GM13977 (cell line): ENCODE measurements around the gene DDR2.
"Not testable (repeated sequence)": the region's sequence is repeated elsewhere in the genome, so short reads cannot be mapped to it uniquely, and the experiment has no call there.

Source experiments
- DNase-seq: peaks from one replicate; pipeline ENCODE4 v3.0.0; 2012; ENCODE audit warnings: low spot score
- CTCF ChIP-seq: IDR thresholded peaks from 2 replicates; pipeline ENCODE4 v1.5.1; 2012; ENCODE audit warnings: mild to moderate bottlenecking, control low read depth; ENCODE audit not compliant: insufficient read depth; ENCODE audit errors: extremely low read depth, missing control alignments
- in situ Hi-C: fragments of 300-500 bp; cut with MboI; formaldehyde crosslinking; loops from one replicate; pipeline ENCODE4 v1.12.0; 2022; ENCODE audit warnings: low sequenced_read_pairs, low pct_unique_long_range_greater_than_20kb, mixed read lengths, inconsistent platforms; ENCODE audit not compliant: unreplicated experiment

Gene DDR2

GRCh38 chr1:162757476-162757875 is 125.2 kb downstream of the DDR2 start:
- in situ Hi-C loops: no loop called here
- DNase-seq: no peak
- no peak for TF ChIP-seq CTCF

DNA sequence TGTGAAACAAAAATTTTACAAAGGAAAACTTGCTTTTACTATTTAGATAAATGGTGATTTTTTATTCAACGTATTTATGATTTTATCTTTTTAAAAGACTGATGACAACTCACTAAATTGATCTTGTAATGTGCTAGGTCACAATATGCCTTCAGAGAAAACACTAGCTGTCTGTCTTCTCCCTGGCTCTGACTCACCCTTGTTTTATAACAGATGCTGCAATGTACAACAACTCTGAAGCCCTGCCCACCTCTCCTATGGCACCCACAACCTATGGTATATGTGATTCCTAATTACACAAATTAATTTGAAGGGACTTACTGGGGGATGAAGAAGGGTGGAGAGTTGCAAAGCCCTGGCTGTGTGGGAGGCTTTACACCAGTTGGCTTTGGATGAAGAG is 133.5 kb downstream of the DDR2 start:
- no peak for TF ChIP-seq CTCF

GRCh38 chr1:162772571-162773154 is 140.4 kb downstream of the DDR2 start:
- in situ Hi-C loops: no loop called here
- DNase-seq: no peak
- TF ChIP-seq CTCF: no peak

More for the DNA sequence above, 133.5 kb downstream of the DDR2 start:
- in situ Hi-C loops: no loop called here
- no peak for DNase-seq

DNA sequence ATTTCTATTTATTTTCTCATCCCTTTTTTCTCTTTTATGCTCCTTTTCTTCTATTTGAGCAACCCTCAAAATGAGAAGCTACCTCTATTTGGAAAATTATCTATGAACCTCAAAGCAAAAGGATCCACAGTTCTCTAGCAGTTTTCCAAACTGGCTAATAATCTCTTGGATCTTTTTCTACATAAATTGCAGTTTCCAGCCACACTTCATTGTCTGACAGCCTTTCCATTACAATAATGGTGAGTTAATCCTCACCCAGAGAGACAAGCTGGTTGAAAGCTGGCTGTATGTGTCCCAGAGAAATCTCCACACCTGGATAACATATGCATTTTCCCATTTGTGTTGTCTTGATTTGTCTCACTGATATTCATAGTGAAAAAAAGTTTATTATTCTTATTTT is 141.7 kb downstream of the DDR2 start:
- TF ChIP-seq CTCF: no peak
- DNase-seq: no peak
- in situ Hi-C loops: no loop called here

DNA sequence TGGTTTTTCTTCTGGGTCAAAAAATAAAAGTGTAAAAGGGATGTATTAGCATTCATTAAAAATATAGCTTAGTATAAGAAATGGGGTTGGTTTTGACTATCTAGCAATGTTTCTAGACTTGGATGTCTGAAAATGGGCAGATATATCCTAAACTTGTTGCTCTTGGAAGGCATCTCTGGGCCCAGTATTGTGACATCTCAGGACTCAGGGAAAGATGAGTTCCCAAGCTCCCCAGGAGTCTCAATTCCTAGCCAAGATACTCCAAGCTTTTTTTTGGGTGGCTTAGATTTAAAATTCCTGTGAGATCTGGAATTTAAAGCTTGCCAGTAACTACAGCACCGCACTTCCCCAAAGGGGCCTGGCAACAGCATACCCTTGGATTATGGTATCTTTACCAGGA is 146.8 kb downstream of the DDR2 start:
- no peak for TF ChIP-seq CTCF
- in situ Hi-C loops: no loop called here
- DNase-seq: no peak

DNA sequence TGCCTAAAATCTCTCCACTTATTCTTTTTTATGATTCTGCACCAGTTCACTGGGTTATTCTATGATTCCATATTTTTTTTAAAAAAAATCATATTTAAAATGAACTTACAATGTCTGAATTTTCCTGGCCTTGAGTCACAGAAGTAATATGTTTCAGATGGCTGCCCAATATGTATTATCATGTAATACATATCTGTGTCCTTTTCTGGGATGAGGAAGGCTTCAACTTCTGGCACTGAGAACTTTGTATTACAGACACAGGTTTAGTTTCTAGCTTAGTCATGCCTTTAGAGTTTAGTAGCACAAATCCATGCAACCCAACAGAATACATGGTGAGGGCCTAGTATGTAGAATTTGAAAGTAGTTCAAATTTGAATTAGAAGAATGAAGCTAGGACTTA is 150.4 kb downstream of the DDR2 start:
- in situ Hi-C loops: no loop called here
- DNase-seq: no peak
- TF ChIP-seq CTCF: no peak

DNA sequence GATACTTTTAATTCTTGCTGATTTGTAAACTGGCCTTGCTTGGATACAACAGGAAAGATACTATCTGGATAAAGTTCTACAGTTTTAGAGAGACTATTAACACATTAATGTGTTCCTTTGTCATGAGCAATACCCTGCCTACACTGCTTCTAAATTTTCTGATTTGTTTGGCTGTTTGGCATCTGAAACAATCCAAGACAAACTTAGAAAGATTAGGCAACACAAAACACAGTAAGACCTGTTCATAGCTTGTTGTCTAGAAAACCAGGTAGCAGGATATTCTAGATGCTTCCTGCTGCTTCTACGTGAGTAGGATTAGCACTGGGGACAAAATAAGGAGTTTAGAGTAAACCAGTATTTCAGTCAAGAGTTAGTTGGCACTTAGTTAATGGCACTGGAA is 152.7 kb downstream of the DDR2 start:
- in situ Hi-C loops, DNase-seq: not testable (repeated sequence)

- DNase-seq, in situ Hi-C loops: not testable (repeated sequence)
Observed at GRCh38 chr1:162788783-162789182, 156.5 kb downstream of the DDR2 start.
